Naive thymus-derived CD4-positive, alpha-beta T cell (primary cell): Measurements from ENCODE around the gene OCA2. TPM values are rescaled to one million over a fixed set of nuclear protein-coding genes. Genes with fewer than 3 reads are reported as not detected.
A peak's percentile ranks its signal among the peaks of the same experiment; 100 is the strongest.

ENCODE experiments used
- ATAC-seq: fragments of 150-1000 bp; cut with Tn5 transposase; 2 replicates; pipeline ENCODE4 v1.10.0; 2021; ENCODE audit warnings: mild to moderate bottlenecking, moderate library complexity
- CTCF ChIA-PET: fragments of 350-600 bp; sonication (Branson Sonifier 250); formaldehyde crosslinking; loops from one replicate; lab custom pipeline; 2021; ENCODE audit warnings: antibody characterized with exemption; lab: Charles Lee
- POLR2A ChIA-PET: fragments of 350-600 bp; sonication (Branson Sonifier 250); formaldehyde crosslinking; loops from one replicate; lab custom pipeline; 2021; ENCODE audit warnings: antibody characterized with exemption, inconsistent platforms; lab: Charles Lee
- DNase-seq, 9 donors: peaks; one replicate each; pipeline versions ENCODE4 v3.0.0 to v3.0.0-alpha.2; 2020 to 2022; ENCODE audit warnings: mixed read lengths in 1 of 9
- H3K27ac ChIP-seq: one replicate; pipeline ENCODE4 v1.7.0; 2013; ENCODE audit warnings: mild to moderate bottlenecking, low read depth, low read length, moderate library complexity
- H3K27me3 ChIP-seq, 2 donors: one replicate each; pipeline ENCODE4 v1.7.0; 2013; ENCODE audit warnings: low read length in 2 of 2, mild to moderate bottlenecking in 2 of 2, moderate library complexity in 2 of 2; ENCODE audit not compliant: control insufficient read depth in 2 of 2, insufficient read depth in 2 of 2
- H3K36me3 ChIP-seq, 3 experiments: 1 replicate in 2 of 3; 2 replicates in 1 of 3; pipeline ENCODE4 v1.7.0; 2013; ENCODE audit warnings: low read length in 3 of 3, mild to moderate bottlenecking in 3 of 3, moderate library complexity in 1 of 3; ENCODE audit not compliant: insufficient read depth in 3 of 3, control insufficient read depth in 2 of 3
- H3K4me1 ChIP-seq, 2 donors: one replicate each; pipeline ENCODE4 v1.7.0; 2013; ENCODE audit warnings: low read length in 2 of 2, mild to moderate bottlenecking in 2 of 2, moderate library complexity in 1 of 2; ENCODE audit not compliant: control insufficient read depth in 2 of 2, insufficient read depth in 2 of 2
- H3K4me3 ChIP-seq: 2 replicates; pipeline ENCODE4 v1.7.0; 2013; ENCODE audit warnings: mild to moderate bottlenecking, low read length
- H3K9me3 ChIP-seq, 3 experiments: 1 replicate in 2 of 3; 2 replicates in 1 of 3; pipeline ENCODE4 v1.7.0; 2013; ENCODE audit warnings: low read length in 3 of 3; ENCODE audit not compliant: control insufficient read depth in 2 of 3
- H3K27ac Mint-ChIP-seq, 9 donors: one replicate each; pipeline ENCODE4 v1.8.0; 2020 to 2022; ENCODE audit warnings: mixed read lengths in 9 of 9, mild to moderate bottlenecking in 8 of 9, moderate library complexity in 5 of 9, inconsistent platforms in 2 of 9
- H3K27me3 Mint-ChIP-seq, 5 donors: one replicate each; pipeline ENCODE4 v1.8.0; 2021 to 2022; ENCODE audit warnings: mixed read lengths in 5 of 5, mild to moderate bottlenecking in 1 of 5
- H3K36me3 Mint-ChIP-seq, 5 donors: one replicate each; pipeline ENCODE4 v1.8.0; 2020 to 2022; ENCODE audit warnings: mixed read lengths in 5 of 5, mild to moderate bottlenecking in 3 of 5, inconsistent platforms in 1 of 5
- H3K4me1 Mint-ChIP-seq, 7 donors: one replicate each; pipeline ENCODE4 v1.8.0; 2020 to 2022; ENCODE audit warnings: mixed read lengths in 7 of 7, mild to moderate bottlenecking in 3 of 7, inconsistent platforms in 1 of 7
- H3K4me3 Mint-ChIP-seq, 10 donors: one replicate each; pipeline ENCODE4 v1.8.0; 2020 to 2022; ENCODE audit warnings: mild to moderate bottlenecking in 10 of 10, mixed read lengths in 10 of 10, moderate library complexity in 6 of 10, inconsistent platforms in 2 of 10
- H3K9me3 Mint-ChIP-seq, 11 donors: one replicate each; pipeline ENCODE4 v1.8.0; 2020 to 2022; ENCODE audit warnings: mixed read lengths in 11 of 11, mild to moderate bottlenecking in 4 of 11, inconsistent platforms in 1 of 11, moderate library complexity in 1 of 11
- intact Hi-C, 2 donors: fragments of 100-400 bp; cut with micrococcal nuclease; formaldehyde crosslinking; loops; one replicate each; pipeline ENCODE4 v1.15.1; 2023
- polyA plus RNA-seq, 2 donors: library from polyadenylated mRNA; unstranded; fragments of 300-500 nt; fragmentation: Illumina TruSeq; gene quantifications; one replicate each; pipeline ENCODE4 v1.2.3, GENCODE V29; 2021
- total RNA-seq, 6 experiments: library from RNA in 5 of 6; stranded (reverse) in 5 of 6; gene quantifications; 1 replicate in 5 of 6; 2 replicates in 1 of 6; pipeline ENCODE4 v1.2.3 and lab custom pipeline; 2021 to 2026

OCA2 gene
- total and polyA plus RNA-seq, 7 experiments from 2014 or later, result not detected

DNA sequence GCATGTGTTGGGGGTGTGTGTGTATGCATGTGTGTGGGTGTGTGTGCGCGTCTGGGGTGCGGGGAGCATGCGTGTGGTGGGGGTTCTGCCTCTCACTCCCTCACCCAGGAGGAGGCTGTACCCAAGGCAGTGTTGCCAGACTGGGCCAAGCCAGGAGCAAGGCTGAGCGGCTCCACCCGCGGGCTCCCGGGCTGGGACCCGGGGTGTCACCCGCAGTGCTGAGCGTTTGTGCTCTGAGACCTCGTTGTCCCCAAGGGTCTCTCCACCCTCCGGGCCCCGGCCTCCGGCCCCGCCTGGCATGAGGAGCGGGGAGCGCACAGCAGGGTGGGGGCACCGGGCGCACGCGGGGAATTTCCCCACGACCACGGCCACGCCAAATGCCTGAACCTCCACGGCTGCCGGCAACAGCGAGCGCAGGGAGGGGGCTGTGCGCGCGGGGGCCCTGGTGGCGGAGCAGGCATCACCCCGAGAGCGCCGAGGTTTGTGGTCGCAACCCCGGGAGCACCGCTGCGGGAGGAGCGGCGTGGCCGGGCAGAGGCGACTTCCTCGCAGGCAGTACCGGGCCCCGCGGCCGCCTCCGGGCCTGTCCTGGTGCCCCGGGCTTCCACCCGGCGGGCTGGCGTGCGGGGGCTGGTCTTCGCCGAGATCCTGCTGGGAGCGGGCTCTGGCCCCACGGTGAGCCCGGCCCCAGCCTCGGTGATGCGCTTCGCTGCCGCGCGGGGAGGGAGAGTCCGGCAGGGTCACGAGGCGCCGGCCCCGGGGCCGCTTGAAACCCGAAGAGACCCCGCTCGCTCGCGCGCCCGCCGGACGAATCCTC lies 7.4 kb upstream of the OCA2 start:
- peak overlapping the region; percentile 64 to 91 (median 77) for H3K4me3 Mint-ChIP-seq
- no peak overlapping the region for H3K27ac ChIP-seq

DNA sequence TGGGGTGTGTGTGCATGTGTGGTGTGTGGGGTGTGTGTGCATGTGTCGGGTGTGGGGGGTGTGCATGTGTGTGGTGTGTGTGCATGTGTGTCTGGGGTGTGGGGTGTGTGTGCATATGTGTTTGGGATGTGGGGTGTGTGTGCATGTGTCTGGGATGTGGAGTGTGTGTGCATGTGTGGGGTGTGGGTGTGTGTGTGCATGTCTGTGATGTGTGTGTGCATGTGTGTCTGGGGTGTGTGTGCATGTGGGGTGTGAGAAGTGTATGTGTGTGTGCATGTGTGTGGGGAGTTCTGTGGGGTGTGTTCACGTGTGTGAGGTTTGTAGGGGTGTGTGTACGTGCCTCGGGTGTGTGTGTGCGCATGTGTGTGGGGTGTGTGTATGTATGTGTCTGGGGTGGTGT lies 6.7 kb upstream of the OCA2 start:
- Histone ChIP-seq H3K4me3 (no peak overlapping the region), H3K36me3 (no peaks in the 10 kb centered on the region), H3K4me1 (peaks cover 5 to 6% of the 10 kb centered on the region in 2 donors), H3K9me3 (no peaks in the 10 kb centered on the region), H3K27ac (no peak overlapping the region), H3K27me3 (peaks cover 0 to 12% of the 10 kb centered on the region in 2 donors)
- Mint-ChIP-seq H3K27ac (no peak overlapping the region), H3K27me3 (peaks cover 12 to 47% (median 28%) of the 10 kb centered on the region in 5 donors), H3K4me3 (peak overlapping the region; percentile 47 to 88 (median 70)), H3K36me3 (peaks cover 0 to 5% (median 0%) of the 10 kb centered on the region in 5 donors), H3K9me3 (peaks cover 0 to 7% (median 0%) of the 10 kb centered on the region in 11 donors), H3K4me1 (peaks cover 6 to 23% (median 10%) of the 10 kb centered on the region in 7 donors)
- intact Hi-C loops, result no loop called here
- ATAC-seq, result no peak
- no peak for DNase-seq
- ChIA-PET POLR2A (no interaction called here), CTCF (no interaction called here)

More for the DNA sequence above, 7.4 kb upstream of the OCA2 start:
- DNase-seq (peak in 2 of 9 donors; percentile 32 to 39), ATAC-seq (peak; percentile 47)
- Histone ChIP-seq H3K36me3 (peaks cover 0 to 4% (median 0%) of the 10 kb centered on the region in 3 experiments), H3K27me3 (peaks cover 0 to 12% of the 10 kb centered on the region in 2 donors), H3K9me3 (no peaks in the 10 kb centered on the region), H3K4me3 (peak overlapping the region; percentile 65), H3K4me1 (peaks cover 5 to 6% of the 10 kb centered on the region in 2 donors)
- H3K27me3 Mint-ChIP-seq, result peaks cover 12 to 44% (median 23%) of the 10 kb centered on the region in 5 donors
- ChIA-PET CTCF (no interaction called here), POLR2A (no interaction called here)
- H3K4me1 Mint-ChIP-seq, result peaks cover 6 to 23% (median 10%) of the 10 kb centered on the region in 7 donors
- H3K27ac Mint-ChIP-seq, result peak overlapping the region in 1 of 9 donors; percentile 71
- peaks cover 0 to 7% (median 0%) of the 10 kb centered on the region in 11 donors for H3K9me3 Mint-ChIP-seq
- intact Hi-C loops, result no loop called here
- H3K36me3 Mint-ChIP-seq, result peaks cover 4 to 7% (median 4%) of the 10 kb centered on the region in 5 donors

DNA sequence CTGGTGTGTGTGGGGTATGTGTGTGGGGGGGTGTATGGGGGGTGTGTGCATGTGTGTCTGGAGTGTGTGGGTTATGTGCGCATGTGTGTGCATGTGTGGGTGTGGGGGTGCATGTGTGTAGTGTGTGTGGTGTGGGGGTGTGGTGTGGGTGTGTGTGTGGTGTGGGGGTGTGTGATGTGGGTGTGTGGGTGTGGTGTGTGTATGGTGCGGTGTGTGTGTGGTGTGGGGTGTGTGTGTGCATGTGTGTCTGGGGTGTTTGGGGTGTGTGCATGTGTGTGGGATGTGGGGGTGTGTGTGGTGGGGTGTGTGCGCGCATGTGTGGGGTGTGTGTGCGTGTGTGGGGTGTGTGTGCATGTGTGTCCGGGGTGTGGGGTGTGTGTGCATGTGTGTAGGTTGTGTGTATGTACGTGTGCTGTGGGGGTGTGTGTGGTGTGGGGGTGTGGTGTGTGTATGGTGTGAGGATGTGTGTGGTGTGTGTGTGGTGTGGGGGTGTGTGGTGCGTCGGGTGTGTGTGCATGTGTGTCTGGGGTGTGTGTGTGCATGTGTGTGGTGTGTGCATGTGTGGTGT lies 6.2 kb upstream of the OCA2 start:
- ChIA-PET POLR2A (no interaction called here), CTCF (no interaction called here)
- Histone ChIP-seq H3K9me3 (no peaks in the 10 kb centered on the region), H3K4me1 (peaks cover 5 to 6% of the 10 kb centered on the region in 2 donors), H3K36me3 (no peaks in the 10 kb centered on the region), H3K27ac (no peak overlapping the region), H3K4me3 (no peak overlapping the region), H3K27me3 (peaks cover 0 to 17% of the 10 kb centered on the region in 2 donors)
- Mint-ChIP-seq H3K4me3 (peak overlapping the region in 7 of 10 donors; percentile 47 to 88 (median 64)), H3K27me3 (peaks cover 15 to 51% (median 32%) of the 10 kb centered on the region in 5 donors), H3K4me1 (peaks cover 6 to 24% (median 10%) of the 10 kb centered on the region in 7 donors), H3K36me3 (peaks cover 0 to 7% (median 0%) of the 10 kb centered on the region in 5 donors), H3K27ac (peak overlapping the region in 1 of 9 donors; percentile 55), H3K9me3 (peaks cover 0 to 7% (median 0%) of the 10 kb centered on the region in 11 donors)
- DNase-seq (no peak), ATAC-seq (no peak)
- intact Hi-C loops, result no loop called here

DNA sequence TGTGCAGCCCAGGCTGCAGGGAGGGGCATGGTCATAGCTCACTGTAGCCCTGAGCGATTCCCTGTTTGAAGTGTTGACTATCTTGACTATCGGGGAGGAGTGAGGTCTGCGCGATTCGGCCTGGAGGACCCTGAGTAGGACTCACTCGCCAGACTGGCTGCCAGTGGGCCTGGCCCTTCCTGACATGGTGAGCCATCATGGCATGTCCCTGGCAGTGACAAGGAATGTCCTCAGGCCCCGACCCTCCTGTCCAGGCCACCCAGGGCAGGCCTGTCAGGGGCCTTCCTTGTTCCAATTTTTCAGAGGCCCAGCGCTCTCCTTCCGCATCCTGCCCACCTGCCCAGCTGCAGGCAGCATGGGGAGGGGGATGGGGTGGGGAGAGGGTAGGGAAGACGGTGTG lies 5.2 kb upstream of the OCA2 start:
- ChIA-PET POLR2A (no interaction called here), CTCF (no interaction called here)
- Histone ChIP-seq H3K27me3 (peaks cover 0 to 20% of the 10 kb centered on the region in 2 donors), H3K36me3 (no peaks in the 10 kb centered on the region), H3K4me3 (no peak overlapping the region), H3K9me3 (no peaks in the 10 kb centered on the region), H3K27ac (no peak overlapping the region), H3K4me1 (peaks cover 5 to 6% of the 10 kb centered on the region in 2 donors)
- Mint-ChIP-seq H3K9me3 (peaks cover 0 to 10% (median 0%) of the 10 kb centered on the region in 11 donors), H3K4me3 (peak overlapping the region in 1 of 10 donors; percentile 88), H3K27ac (peak overlapping the region in 1 of 9 donors; percentile 22), H3K27me3 (peaks cover 24 to 60% (median 42%) of the 10 kb centered on the region in 5 donors), H3K36me3 (peaks cover 0 to 13% (median 0%) of the 10 kb centered on the region in 5 donors), H3K4me1 (peaks cover 11 to 33% (median 15%) of the 10 kb centered on the region in 7 donors)
- no peak for ATAC-seq
- intact Hi-C loops, result no loop called here
- no peak for DNase-seq

DNA sequence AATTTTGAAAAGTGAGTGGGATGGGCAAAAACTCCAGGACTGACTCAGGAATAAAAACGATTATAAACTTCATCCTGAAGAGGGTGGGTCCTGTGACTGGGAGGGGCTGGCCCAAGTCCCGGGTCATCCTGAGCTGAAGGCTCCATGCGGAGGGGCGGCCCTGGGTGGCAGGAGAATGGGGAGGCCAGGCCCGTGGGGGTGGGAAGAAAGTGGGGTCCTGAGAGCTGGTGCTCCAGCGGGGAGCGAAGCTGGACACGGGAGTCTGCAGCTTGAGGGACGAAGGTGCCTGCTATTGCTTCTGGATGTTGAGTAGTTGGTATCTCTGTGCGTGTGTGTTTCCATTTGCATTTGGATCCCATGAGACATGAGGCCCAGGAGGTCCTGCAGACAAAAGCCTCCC lies 4.7 kb upstream of the OCA2 start:
- intact Hi-C loops, result no loop called here
- Mint-ChIP-seq H3K4me1 (peaks cover 13 to 36% (median 15%) of the 10 kb centered on the region in 7 donors), H3K36me3 (peaks cover 0 to 13% (median 0%) of the 10 kb centered on the region in 5 donors), H3K27ac (no peak overlapping the region), H3K9me3 (peaks cover 0 to 10% (median 0%) of the 10 kb centered on the region in 11 donors), H3K27me3 (peaks cover 24 to 63% (median 42%) of the 10 kb centered on the region in 5 donors), H3K4me3 (no peak overlapping the region)
- Histone ChIP-seq H3K27me3 (peaks cover 0 to 22% of the 10 kb centered on the region in 2 donors), H3K27ac (no peak overlapping the region), H3K4me3 (no peak overlapping the region), H3K9me3 (no peaks in the 10 kb centered on the region), H3K36me3 (no peaks in the 10 kb centered on the region), H3K4me1 (peaks cover 7 to 8% of the 10 kb centered on the region in 2 donors)
- DNase-seq (no peak), ATAC-seq (no peak)
- ChIA-PET POLR2A (no interaction called here), CTCF (no interaction called here)

DNA sequence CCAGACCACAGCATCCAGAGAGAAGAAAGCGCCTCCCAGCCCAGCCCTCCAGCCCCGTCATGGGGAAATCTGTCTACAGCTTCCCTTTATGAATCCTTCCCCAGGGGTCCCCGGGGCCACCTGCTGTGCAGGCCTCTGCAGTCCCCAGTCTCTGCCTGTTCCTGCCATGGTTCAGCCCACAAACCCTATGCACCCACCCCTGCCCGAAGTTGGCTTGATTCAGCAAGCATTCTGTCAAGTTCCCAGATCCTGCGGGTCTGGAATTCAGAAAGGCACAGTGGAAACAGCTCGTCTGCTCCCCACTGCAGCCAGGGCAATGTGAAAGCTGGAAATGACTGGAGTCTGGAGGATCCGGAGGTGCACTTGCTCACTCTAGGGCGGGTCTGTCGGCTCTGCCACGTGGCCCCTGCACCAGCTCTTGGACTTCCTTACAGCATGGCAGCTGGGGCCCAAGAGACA lies 2.9 kb upstream of the OCA2 start:
- Histone ChIP-seq H3K27ac (no peak overlapping the region), H3K4me1 (peaks cover 9 to 11% of the 10 kb centered on the region in 2 donors), H3K4me3 (no peak overlapping the region), H3K36me3 (no peaks in the 10 kb centered on the region), H3K27me3 (peaks cover 0 to 29% of the 10 kb centered on the region in 2 donors), H3K9me3 (no peaks in the 10 kb centered on the region)
- Mint-ChIP-seq H3K27ac (no peak overlapping the region), H3K27me3 (peaks cover 39 to 65% (median 56%) of the 10 kb centered on the region in 5 donors), H3K9me3 (peaks cover 0 to 10% (median 0%) of the 10 kb centered on the region in 11 donors), H3K36me3 (peaks cover 0 to 19% (median 0%) of the 10 kb centered on the region in 5 donors), H3K4me3 (no peak overlapping the region), H3K4me1 (peaks cover 15 to 41% (median 29%) of the 10 kb centered on the region in 7 donors)
- ChIA-PET CTCF (no interaction called here), POLR2A (no interaction called here)
- no peak for DNase-seq
- intact Hi-C loops, result no loop called here
- no peak for ATAC-seq
